Tibial nerve (tissue), 4 donors: Measurements from ENCODE around the gene PLCE1. TPM values are rescaled to one million over a fixed set of nuclear protein-coding genes. Genes with fewer than 3 reads are reported as not detected.
A peak's percentile ranks its signal among the peaks of the same experiment; 100 is the strongest.

Experiments used
- DNase-seq, 2 donors: peaks; one replicate each; pipeline ENCODE4 v3.0.0-alpha.2; 2019; ENCODE audit warnings: low spot score in 2 of 2
- H3K27ac ChIP-seq, 4 donors: fragments of 200-600 bp; sonication (generic) in 3 of 4; one replicate each; pipeline ENCODE4 v1.5.1; 2017 to 2019; ENCODE audit warnings: mild to moderate bottlenecking in 1 of 4
- H3K27me3 ChIP-seq, 2 donors: fragments of 200-600 bp; sonication (generic) in 1 of 2; one replicate each; pipeline versions ENCODE4 v1.5.1 to v1.6.0; 2017 to 2019
- H3K36me3 ChIP-seq, 3 donors: fragments of 200-600 bp; sonication (generic); one replicate each; pipeline ENCODE4 v1.5.1; 2018 to 2019
- H3K4me1 ChIP-seq, 4 donors: fragments of 200-600 bp; sonication (generic) in 3 of 4; one replicate each; pipeline ENCODE4 v1.5.1; 2017 to 2019
- H3K4me3 ChIP-seq, 4 donors: fragments of 200-600 bp; sonication (generic) in 3 of 4; one replicate each; pipeline ENCODE4 v1.5.1; 2017 to 2019; ENCODE audit warnings: mild to moderate bottlenecking in 1 of 4, moderate library complexity in 1 of 4
- H3K9me3 ChIP-seq, 4 donors: fragments of 200-600 bp; sonication (generic) in 3 of 4; one replicate each; pipeline ENCODE4 v1.5.1; 2017 to 2019
- CTCF ChIP-seq, 5 experiments: fragments of 200-600 bp in 3 of 5; fragments of 450-650 bp in 2 of 5; sonication (generic) in 3 of 5; IDR thresholded peaks; one replicate each; pipeline ENCODE4 v1.5.1; 2016 to 2019; ENCODE audit warnings: antibody characterized with exemption in 5 of 5, mild to moderate bottlenecking in 3 of 5, moderate library complexity in 2 of 5
- EP300 ChIP-seq, 2 donors: sonication (generic); formaldehyde crosslinking; IDR thresholded peaks; one replicate each; pipeline ENCODE4 v1.6.1; 2017; ENCODE audit warnings: antibody characterized with exemption in 2 of 2, mild to moderate bottlenecking in 1 of 2
- POLR2A ChIP-seq, 2 donors: fragments of 450-650 bp; IDR thresholded peaks; one replicate each; pipeline ENCODE4 v1.6.1; 2017; ENCODE audit warnings: antibody characterized with exemption in 2 of 2, mild to moderate bottlenecking in 2 of 2, moderate library complexity in 2 of 2
- WGBS, 2 donors: methylation state at CpG; one replicate each; pipeline ENCODE4 v1.1.5; 2018; 5-methylcytosine and 5-hydroxymethylcytosine counted together
- total RNA-seq, 4 donors: library from RNA; depleted of rRNA; stranded (reverse); fragments of >200 nt; gene quantifications; one replicate each; pipeline ENCODE4 v1.1.0, GENCODE V29; 2016

PLCE1 gene
- 10 to 100 TPM; 16.3 to 30.6 (median 22.7) TPM for total RNA-seq

DNA sequence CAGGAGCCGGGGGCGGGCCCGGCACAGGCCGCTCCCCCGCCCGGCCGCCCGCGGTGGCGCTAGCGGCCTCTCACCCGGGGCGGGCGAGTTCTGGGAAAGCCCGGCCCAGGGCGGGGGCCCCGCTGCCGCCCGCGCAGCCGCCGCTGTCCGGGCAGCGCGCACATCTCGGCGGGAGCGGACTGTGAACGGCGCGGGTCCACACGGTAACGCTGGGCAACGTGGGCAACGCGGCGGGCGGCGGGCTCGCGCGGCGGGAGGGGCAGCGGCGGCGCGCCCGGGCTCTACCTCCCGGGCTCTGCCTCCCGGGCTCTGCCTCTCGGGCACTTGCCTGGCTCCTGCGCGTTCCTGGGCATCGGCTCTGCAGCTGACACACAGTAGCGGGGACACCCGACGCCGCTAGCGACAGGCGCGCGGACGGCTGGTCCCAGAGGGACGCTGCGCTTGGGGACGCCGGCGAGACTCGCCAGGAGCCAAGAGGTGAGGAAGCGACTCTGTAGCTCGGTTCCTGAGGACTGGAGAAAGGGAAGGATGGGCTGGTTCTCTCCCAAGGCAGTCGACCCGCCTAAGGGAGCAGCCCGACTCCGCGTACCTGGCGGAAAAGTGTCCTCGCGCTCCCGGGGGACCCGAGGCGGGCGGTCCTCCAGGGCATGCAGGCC, at the start of gene PLCE1:
PLCE1 (plus strand) TSS at position 150 of the 656 bp plus-strand sequence. CDS start 37,116 bp downstream, outside the sequence.
- Histone ChIP-seq H3K4me1 (peaks cover 0 to 73% (median 23%) of the 10 kb centered on the region in 4 donors), H3K36me3 (no peaks in the 10 kb centered on the region), H3K27me3 (no peaks in the 10 kb centered on the region), H3K9me3 (no peaks in the 10 kb centered on the region), H3K4me3 (peak within 1 kb of the TSS; percentile 60 to 91 (median 74)), H3K27ac (peak within 1 kb of the TSS; percentile 66 to 93 (median 79))
- no peak for DNase-seq
- 0 to 1% methylated on average over 16 to 42 of the region's 83 CpGs for WGBS, 2 donors
- peak in 4 of 5 experiments; percentile 14 to 46 (median 18) for TF ChIP-seq CTCF (IDR thresholded peaks at IDR 0.05)
- TF ChIP-seq EP300 (IDR thresholded peaks at IDR 0.05) = no peak
- peak in 1 of 2 donors; percentile 51 for TF ChIP-seq POLR2A (IDR thresholded peaks at IDR 0.05)

- Histone ChIP-seq H3K27ac (no peak overlapping the region), H3K4me1 (peaks cover 0 to 21% (median 0%) of the 10 kb centered on the region in 4 donors), H3K9me3 (no peaks in the 10 kb centered on the region), H3K36me3 (no peaks in the 10 kb centered on the region), H3K27me3 (no peaks in the 10 kb centered on the region), H3K4me3 (no peak overlapping the region)
- TF ChIP-seq EP300 (IDR thresholded peaks at IDR 0.05) = no peak
- no peak for TF ChIP-seq CTCF (IDR thresholded peaks at IDR 0.05)
- TF ChIP-seq POLR2A (IDR thresholded peaks at IDR 0.05) = no peak
- WGBS, 2 donors = 37 to 41% methylated on average over 4 of the region's 4 CpGs
- no peak for DNase-seq
Measured at GRCh38 chr10:93945819-93946218, 47.9 kb upstream of the PLCE1 start.

DNA sequence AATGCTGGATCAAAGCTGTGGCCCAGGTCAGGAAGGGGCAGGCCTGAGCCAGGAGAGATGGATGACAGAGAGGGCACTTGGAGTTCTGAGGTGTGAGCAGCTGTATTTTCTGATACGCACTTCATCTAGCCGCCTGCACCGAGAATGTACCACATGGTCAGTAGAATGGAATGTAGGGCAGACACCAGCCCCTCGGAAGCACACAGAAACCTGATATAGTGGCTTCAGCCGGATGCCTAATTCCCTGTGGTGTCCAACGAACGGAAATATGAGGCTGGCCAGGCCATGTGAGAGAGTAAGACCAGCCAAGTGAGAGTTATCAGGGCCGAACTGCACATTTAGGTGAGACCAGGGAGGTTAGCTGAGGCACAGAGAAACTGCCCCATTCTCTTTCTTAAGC, 46.7 kb upstream of the PLCE1 start:
- Histone ChIP-seq H3K4me3 (no peak overlapping the region), H3K27ac (no peak overlapping the region), H3K4me1 (peaks cover 0 to 16% (median 0%) of the 10 kb centered on the region in 4 donors), H3K9me3 (no peaks in the 10 kb centered on the region), H3K36me3 (no peaks in the 10 kb centered on the region), H3K27me3 (no peaks in the 10 kb centered on the region)
- TF ChIP-seq CTCF (IDR thresholded peaks at IDR 0.05) = no peak
- TF ChIP-seq POLR2A (IDR thresholded peaks at IDR 0.05) = no peak
- no peak for TF ChIP-seq EP300 (IDR thresholded peaks at IDR 0.05)
- 68 to 71% methylated on average over 8 of the region's 8 CpGs for WGBS, 2 donors
- no peak for DNase-seq

- Histone ChIP-seq H3K4me3 (no peak overlapping the region), H3K9me3 (no peaks in the 10 kb centered on the region), H3K4me1 (peaks cover 0 to 16% (median 0%) of the 10 kb centered on the region in 4 donors), H3K27ac (no peak overlapping the region), H3K36me3 (no peaks in the 10 kb centered on the region), H3K27me3 (no peaks in the 10 kb centered on the region)
- no peak for DNase-seq
- TF ChIP-seq CTCF (IDR thresholded peaks at IDR 0.05) (no peak), POLR2A (IDR thresholded peaks at IDR 0.05) (no peak), EP300 (IDR thresholded peaks at IDR 0.05) (no peak)
Measured at GRCh38 chr10:93947524-93947923, 46.2 kb upstream of the PLCE1 start.

GRCh38 chr10:93951905-93952304, 41.8 kb upstream of the PLCE1 start:
- no peak overlapping the region for H3K4me3 ChIP-seq
- 36 to 61% methylated on average over 2 of the region's 2 CpGs for WGBS, 2 donors
- H3K36me3 ChIP-seq = no peaks in the 10 kb centered on the region
- no peaks in the 10 kb centered on the region for H3K9me3 ChIP-seq
- H3K27me3 ChIP-seq = no peaks in the 10 kb centered on the region
- H3K4me1 ChIP-seq = peaks cover 0 to under 1% (median 0%) of the 10 kb centered on the region in 4 donors
- no peak overlapping the region for H3K27ac ChIP-seq
- no peak for TF ChIP-seq POLR2A (IDR thresholded peaks at IDR 0.05)
- TF ChIP-seq EP300 (IDR thresholded peaks at IDR 0.05) = no peak
- no peak for TF ChIP-seq CTCF (IDR thresholded peaks at IDR 0.05)
- DNase-seq = no peak
